ENCODE data around the gene NR6A1.

- TF ChIP-seq, protein P1, sequence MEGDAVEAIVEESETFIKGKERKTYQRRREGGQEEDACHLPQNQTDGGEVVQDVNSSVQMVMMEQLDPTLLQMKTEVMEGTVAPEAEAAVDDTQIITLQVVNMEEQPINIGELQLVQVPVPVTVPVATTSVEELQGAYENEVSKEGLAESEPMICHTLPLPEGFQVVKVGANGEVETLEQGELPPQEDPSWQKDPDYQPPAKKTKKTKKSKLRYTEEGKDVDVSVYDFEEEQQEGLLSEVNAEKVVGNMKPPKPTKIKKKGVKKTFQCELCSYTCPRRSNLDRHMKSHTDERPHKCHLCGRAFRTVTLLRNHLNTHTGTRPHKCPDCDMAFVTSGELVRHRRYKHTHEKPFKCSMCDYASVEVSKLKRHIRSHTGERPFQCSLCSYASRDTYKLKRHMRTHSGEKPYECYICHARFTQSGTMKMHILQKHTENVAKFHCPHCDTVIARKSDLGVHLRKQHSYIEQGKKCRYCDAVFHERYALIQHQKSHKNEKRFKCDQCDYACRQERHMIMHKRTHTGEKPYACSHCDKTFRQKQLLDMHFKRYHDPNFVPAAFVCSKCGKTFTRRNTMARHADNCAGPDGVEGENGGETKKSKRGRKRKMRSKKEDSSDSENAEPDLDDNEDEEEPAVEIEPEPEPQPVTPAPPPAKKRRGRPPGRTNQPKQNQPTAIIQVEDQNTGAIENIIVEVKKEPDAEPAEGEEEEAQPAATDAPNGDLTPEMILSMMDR (conservative IDR thresholded peaks at IDR 0.05; ENCODE audit: low read depth, low read length), result no peak
- TF ChIP-seq EZH2 (IDR thresholded peaks at IDR 0.05; ENCODE audit: low read length, unreplicated experiment), result no peak
- TF ChIP-seq EZH2phosphoT487 (IDR thresholded peaks at IDR 0.05; ENCODE audit: borderline replicate concordance, low read length), result no peak
These were observed 16.1 kb downstream of the NR6A1 start for GRCh38 chr9:124755061-124755460.
